Stimulated activated CD8-positive, alpha-beta memory T cell treated with anti-CD3 and anti-CD28 coated beads, Interleukin-7, amount 100 ng/mL, for 4 hours (primary cell): ENCODE results near the gene ATG9B.
"Not testable (repeated sequence)": the region's sequence is repeated elsewhere in the genome, so short reads cannot be mapped to it uniquely, and the experiment has no call there.

Experiments used
- DNase-seq, 2 donors: peaks; one replicate each; pipeline ENCODE4 v3.0.0-alpha.2; 2020; ENCODE audit warnings: low read depth in 2 of 2

The ATG9B gene

DNA sequence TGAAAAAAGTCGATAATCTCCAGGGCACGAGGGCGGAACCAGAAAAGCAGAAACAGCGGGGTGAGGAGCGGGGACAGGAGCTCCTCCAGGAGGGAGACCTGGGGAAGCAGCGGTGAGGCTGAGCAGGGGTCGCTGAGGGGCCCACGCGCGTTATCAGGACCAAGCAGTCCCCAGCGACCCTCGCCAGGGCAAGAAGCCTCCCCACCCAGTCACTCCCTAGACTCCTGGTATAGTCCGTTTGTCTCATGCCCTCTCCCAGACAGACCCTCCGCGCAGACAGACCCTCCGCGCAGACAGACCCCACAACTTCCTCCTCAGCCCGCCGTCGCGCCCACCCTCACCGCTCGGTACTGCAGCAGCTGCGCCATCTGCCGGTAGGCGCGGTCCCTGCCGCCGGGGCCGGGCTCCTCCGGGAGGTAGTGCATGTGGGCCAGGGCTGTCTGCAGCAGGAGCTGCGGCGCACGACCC, 6.3 kb downstream of the ATG9B start:
- DNase-seq: peak; percentile 60 to 73

- no peak for DNase-seq
These were observed 6.8 kb downstream of the ATG9B start for GRCh38 chr7:151017370-151017952.

GRCh38 chr7:151016942-151017341, 7.4 kb downstream of the ATG9B start:
- no peak for DNase-seq

DNA sequence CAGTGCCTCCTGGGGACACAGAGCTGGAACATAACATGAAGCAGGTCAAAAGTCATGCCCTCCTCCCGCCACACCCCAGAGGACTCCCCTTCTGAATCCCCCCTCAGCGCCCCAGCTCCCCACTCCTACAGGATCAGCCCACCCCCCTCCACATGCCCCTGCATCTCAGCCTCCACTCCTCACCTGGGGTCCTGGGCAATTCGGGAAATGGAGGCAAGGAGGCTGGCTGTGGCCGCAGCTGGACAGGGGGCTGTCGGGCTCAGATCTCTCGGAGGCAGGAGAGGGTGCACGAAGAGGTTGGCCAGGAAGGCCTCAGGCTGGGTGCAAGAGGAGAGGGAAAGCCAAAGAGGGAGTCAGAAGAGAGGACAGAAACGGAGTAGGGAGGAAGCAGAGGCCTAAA, 7.8 kb downstream of the ATG9B start:
- no peak for DNase-seq

DNA sequence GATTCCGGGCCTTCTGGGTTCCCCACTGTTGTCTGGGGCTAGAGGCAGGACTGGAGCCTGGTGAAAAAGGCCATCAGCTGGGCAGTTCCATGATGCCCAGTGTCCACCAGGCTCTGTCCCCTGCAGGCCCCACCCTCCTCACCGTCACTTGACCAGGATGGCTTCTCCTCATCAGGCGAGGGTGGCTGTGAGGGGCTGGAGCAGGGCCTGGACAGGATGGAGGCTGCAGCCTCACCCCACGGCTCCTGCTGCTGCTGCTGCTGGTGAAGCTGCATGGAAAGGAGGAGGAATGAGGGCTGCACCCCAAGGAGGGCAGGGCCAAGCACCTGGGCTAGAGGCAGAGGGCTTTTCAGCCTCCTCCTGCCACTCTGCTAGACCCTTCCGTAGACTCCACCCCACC, 8.3 kb downstream of the ATG9B start:
- DNase-seq: no peak

- no peak for DNase-seq
These were observed 9.3 kb downstream of the ATG9B start for GRCh38 chr7:151014950-151015349.

DNA sequence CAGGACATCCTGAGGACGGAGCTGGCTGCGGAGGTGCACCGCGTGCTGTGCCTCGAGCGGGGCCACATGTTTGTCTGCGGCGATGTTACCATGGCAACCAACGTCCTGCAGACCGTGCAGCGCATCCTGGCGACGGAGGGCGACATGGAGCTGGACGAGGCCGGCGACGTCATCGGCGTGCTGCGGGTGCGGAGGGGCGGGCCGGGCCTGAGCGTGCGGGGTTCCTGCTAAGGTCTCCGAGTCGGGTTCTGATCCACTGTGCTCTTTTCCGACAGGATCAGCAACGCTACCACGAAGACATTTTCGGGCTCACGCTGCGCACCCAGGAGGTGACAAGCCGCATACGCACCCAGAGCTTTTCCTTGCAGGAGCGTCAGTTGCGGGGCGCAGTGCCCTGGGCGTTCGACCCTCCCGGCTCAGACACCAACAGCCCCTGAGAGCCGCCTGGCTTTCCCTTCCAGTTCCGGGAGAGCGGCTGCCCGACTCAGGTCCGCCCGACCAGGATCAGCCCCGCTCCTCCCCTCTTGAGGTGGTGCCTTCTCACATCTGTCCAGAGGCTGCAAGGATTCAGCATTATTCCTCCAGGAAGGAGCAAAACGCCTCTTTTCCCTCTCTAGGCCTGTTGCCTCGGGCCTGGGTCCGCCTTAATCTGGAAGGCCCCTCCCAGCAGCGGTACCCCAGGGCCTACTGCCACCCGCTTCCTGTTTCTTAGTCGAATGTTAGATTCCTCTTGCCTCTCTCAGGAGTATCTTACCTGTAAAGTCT, 10.4 kb downstream of the ATG9B start:
- DNase-seq: peak; percentile 74

GRCh38 chr7:151013356-151013732, 10.9 kb downstream of the ATG9B start:
- no peak for DNase-seq

- DNase-seq: no peak
These were observed 11.4 kb downstream of the ATG9B start for GRCh38 chr7:151012911-151013347.

GRCh38 chr7:151012031-151012692, 12.1 kb downstream of the ATG9B start:
- no peak for DNase-seq

GRCh38 chr7:151011616-151012015, 12.7 kb downstream of the ATG9B start:
- DNase-seq: not testable (repeated sequence)

GRCh38 chr7:151011097-151011409, 13.2 kb downstream of the ATG9B start:
- no peak for DNase-seq

DNA sequence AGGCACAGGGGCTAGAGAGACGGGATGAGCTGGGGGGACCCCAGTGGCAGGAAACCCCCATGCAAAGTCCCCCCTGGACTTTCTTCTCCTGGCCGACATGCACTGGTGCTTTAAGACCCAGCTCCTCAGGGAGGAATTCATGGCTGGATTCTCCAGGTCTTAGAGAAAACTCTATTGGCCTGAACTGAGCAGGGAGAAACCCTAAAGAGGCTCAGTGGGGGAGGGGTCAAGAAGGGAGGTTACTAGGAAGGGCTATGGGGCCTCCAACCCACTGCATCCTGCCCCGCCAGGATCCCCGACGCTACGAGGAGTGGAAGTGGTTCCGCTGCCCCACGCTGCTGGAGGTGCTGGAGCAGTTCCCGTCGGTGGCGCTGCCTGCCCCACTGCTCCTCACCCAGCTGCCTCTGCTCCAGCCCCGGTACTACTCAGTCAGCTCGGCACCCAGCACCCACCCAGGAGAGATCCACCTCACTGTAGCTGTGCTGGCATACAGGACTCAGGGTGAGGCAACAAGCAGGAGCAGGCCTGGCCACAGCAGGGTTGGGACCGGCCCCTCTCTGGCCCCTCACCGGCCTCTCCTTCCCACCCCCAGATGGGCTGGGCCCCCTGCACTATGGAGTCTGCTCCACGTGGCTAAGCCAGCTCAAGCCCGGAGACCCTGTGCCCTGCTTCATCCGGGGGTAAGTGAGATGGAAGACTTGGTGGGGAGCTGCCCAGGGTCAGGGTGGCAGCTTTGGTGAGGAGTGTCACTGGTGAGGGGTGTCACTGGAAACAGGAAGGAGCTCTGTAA, 13.8 kb downstream of the ATG9B start:
- DNase-seq: no peak

DNA sequence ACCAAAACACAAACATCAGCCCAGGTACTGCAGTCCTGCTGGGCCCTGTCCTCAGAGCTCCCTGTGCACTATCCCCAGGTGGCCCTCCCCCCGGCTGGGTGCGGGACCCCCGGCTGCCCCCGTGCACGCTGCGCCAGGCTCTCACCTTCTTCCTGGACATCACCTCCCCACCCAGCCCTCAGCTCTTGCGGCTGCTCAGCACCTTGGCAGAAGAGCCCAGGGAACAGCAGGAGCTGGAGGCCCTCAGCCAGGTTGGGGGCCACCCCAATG, 14.3 kb downstream of the ATG9B start:
- no peak for DNase-seq

- no peak for DNase-seq
These were observed 14.8 kb downstream of the ATG9B start for GRCh38 chr7:151009327-151010036.

DNA sequence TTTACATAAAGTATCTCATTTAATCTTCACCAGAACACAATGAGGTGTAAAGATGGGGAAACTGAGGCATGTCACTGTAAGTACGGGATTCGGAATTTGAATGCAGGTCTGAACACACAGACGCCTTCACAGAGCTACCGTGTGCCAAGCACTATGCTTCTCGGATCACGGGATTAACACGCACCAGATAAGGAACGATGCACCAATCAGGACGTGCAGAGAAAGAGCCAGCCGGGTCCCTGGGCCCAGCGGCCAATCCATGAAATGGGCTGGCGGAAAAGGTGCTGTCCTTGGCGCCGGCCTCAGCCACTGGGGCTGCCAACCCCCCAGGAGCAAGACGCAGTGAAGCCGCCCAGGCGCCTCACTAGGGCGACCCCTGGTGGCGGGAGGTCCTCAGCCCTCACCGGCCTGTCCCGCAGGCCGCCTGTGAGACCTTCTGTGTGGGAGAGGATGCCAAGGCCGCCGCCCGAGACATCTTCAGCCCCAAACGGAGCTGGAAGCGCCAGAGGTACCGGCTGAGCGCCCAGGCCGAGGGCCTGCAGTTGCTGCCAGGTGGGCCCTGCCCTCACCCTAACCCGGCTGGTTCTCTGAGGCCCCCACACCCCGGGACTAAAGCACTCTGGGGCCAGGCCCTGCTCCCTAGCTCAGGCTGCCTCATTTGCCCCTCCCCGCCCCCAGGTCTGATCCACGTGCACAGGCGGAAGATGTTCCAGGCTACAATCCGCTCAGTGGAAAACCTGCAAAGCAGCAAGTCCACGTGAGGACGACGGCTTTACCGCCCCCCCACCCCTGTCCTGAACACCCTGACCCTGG, 15.6 kb downstream of the ATG9B start:
- DNase-seq: peak; percentile 35 to 65

GRCh38 chr7:151008143-151008510, 16.2 kb downstream of the ATG9B start:
- DNase-seq: no peak

- DNase-seq: no peak
These were observed 16.8 kb downstream of the ATG9B start for GRCh38 chr7:151007469-151007898.

DNA sequence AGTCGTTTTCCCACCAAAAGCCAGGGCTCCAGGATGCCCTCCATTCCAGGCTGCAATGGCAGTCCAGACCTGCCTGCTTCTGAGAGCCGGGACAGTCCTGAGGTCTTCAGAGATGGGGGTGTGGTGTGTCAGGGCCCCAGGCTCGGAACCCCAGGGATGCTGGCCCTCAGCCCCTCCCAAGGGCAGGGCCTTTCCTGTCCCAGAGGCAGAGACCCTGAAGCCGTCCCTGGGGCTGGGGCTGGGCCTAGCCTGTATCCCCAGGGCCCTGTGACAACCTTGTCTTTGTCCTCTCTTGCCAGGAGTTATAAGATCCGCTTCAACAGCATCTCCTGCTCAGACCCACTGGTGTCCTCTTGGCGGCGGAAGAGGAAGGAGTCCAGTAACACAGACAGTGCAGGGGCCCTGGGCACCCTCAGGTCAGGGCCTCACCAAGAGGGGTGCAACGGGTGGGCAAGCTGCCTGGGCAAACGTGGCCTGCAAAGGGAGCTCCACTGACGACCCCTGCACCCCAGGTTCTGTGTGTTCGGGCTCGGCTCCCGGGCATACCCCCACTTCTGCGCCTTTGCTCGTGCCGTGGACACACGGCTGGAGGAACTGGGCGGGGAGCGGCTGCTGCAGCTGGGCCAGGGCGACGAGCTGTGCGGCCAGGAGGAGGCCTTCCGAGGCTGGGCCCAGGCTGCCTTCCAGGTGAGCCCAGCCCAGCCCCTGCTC, 17.5 kb downstream of the ATG9B start:
- no peak for DNase-seq

- DNase-seq: no peak
These were observed 18.7 kb downstream of the ATG9B start for GRCh38 chr7:151005566-151005965.
